Ectodermal cell (in vitro differentiated cells): ENCODE data around the gene PHLPP1.
"Not testable (repeated sequence)": the region's sequence is repeated elsewhere in the genome, so short reads cannot be mapped to it uniquely, and the experiment has no call there.

Experiments
- H3K27ac ChIP-seq: 2 replicates; pipeline ENCODE4 v1.7.0; 2013; ENCODE audit warnings: mild to moderate bottlenecking, low read depth, low read length; ENCODE audit not compliant: insufficient read depth, poor library complexity, severe bottlenecking
- H3K27me3 ChIP-seq: 2 replicates; pipeline ENCODE4 v1.7.0; 2013; ENCODE audit warnings: mild to moderate bottlenecking, low read length; ENCODE audit not compliant: insufficient read depth, control insufficient read depth, poor library complexity, severe bottlenecking
- H3K36me3 ChIP-seq: one replicate; pipeline ENCODE4 v1.7.0; 2013; ENCODE audit warnings: low read length; ENCODE audit not compliant: control insufficient read depth, insufficient read depth
- H3K4me1 ChIP-seq: one replicate; pipeline ENCODE4 v1.7.0; 2013; ENCODE audit warnings: low read length; ENCODE audit not compliant: control insufficient read depth, insufficient read depth
- H3K4me3 ChIP-seq: 2 replicates; pipeline ENCODE4 v1.7.0; 2013; ENCODE audit warnings: low read depth, low read length, control low read depth; ENCODE audit not compliant: insufficient read depth
- H3K9me3 ChIP-seq: 2 replicates; pipeline ENCODE4 v1.7.0; 2013; ENCODE audit warnings: mild to moderate bottlenecking, low read length, moderate library complexity; ENCODE audit not compliant: control insufficient read depth
- WGBS, 2 experiments: methylation state at CpG; one replicate each; pipeline ENCODE4 v1.1.7; 2013; ENCODE audit warnings: missing lambda C conversion rate in 2 of 2; 5-methylcytosine and 5-hydroxymethylcytosine counted together

PHLPP1 gene

GRCh38 chr18:62697636-62698035 lies 17.7 kb upstream of the PHLPP1 start:
- no peaks in the 10 kb centered on the region for H3K4me1 ChIP-seq
- H3K27me3 ChIP-seq: no peaks in the 10 kb centered on the region
- no peak overlapping the region for H3K27ac ChIP-seq
- H3K9me3 ChIP-seq: no peaks in the 10 kb centered on the region
- no peak overlapping the region for H3K4me3 ChIP-seq
- no peaks in the 10 kb centered on the region for H3K36me3 ChIP-seq

- Histone ChIP-seq H3K4me3 (no peak overlapping the region), H3K9me3 (no peaks in the 10 kb centered on the region), H3K4me1 (no peaks in the 10 kb centered on the region), H3K27ac (no peak overlapping the region), H3K36me3 (no peaks in the 10 kb centered on the region), H3K27me3 (no peaks in the 10 kb centered on the region)
- WGBS, 2 experiments: 79 to 85% methylated on average over 9 of the region's 9 CpGs
Measured at GRCh38 chr18:62702259-62702658, 13.1 kb upstream of the PHLPP1 start.

- H3K36me3 ChIP-seq, H3K4me3 ChIP-seq, H3K27ac ChIP-seq, H3K27me3 ChIP-seq, H3K4me1 ChIP-seq, H3K9me3 ChIP-seq: not testable (repeated sequence)
- WGBS, 2 experiments: 87 to 92% methylated on average over 6 to 8 of the region's 8 CpGs
Measured at GRCh38 chr18:62706879-62707278, 8.5 kb upstream of the PHLPP1 start.

DNA sequence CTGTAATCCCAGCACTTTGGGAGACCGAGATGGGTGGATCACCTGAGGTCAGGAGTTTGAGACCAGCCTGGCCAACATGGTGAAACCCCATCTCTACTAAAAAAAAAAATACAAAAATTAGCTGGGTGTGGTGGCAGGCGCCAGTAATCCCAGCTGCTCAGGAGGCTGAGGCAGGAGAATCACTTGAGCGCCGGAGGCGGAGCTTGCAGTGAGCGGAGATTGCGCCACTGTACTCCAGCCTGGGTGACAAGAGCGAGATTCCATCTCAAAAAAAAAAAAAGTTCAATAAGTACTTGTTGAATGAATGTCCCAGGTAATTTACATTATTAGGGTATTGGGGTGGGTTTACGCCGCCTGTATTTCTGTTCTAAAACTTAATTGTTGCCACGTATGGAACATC lies 5.4 kb upstream of the PHLPP1 start:
- H3K36me3 ChIP-seq, H3K9me3 ChIP-seq, H3K4me1 ChIP-seq: not testable (repeated sequence)

DNA sequence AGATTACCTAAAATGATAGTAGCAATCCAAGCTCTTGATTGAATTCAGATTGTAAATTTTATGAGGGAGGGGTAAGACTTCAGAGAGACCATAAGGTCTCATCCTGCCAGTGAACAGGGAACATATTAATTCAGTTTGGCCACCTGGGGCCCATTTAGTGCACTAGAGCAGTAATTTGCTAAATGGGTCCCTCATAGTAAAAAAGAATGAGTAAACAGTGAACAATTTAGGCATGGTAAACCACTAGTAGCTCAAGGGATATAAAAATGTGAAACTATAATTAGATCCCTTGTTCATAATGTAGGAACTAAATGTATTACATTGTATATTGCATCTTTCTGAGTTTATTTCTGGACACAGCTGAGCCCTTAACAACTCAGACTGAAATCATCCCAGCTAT lies 4.9 kb upstream of the PHLPP1 start:
- Histone ChIP-seq H3K36me3 (no peaks in the 10 kb centered on the region), H3K4me3 (no peak overlapping the region), H3K27ac (no peak overlapping the region), H3K27me3 (no peaks in the 10 kb centered on the region), H3K4me1 (peaks cover 3% of the 10 kb centered on the region), H3K9me3 (no peaks in the 10 kb centered on the region)

More for the DNA sequence above, 5.4 kb upstream of the PHLPP1 start:
- WGBS, 2 experiments: 94 to 95% methylated on average over 11 of the region's 11 CpGs
- not testable (repeated sequence) for H3K27ac ChIP-seq, H3K27me3 ChIP-seq, H3K4me3 ChIP-seq

GRCh38 chr18:62711781-62712180 lies 3.6 kb upstream of the PHLPP1 start:
- no peaks in the 10 kb centered on the region for H3K27me3 ChIP-seq
- 96 to 97% methylated on average over 13 of the region's 13 CpGs for WGBS, 2 experiments
- no peaks in the 10 kb centered on the region for H3K36me3 ChIP-seq
- peaks cover 3% of the 10 kb centered on the region for H3K4me1 ChIP-seq
- H3K27ac ChIP-seq: no peak overlapping the region
- no peak overlapping the region for H3K4me3 ChIP-seq
- H3K9me3 ChIP-seq: no peaks in the 10 kb centered on the region

DNA sequence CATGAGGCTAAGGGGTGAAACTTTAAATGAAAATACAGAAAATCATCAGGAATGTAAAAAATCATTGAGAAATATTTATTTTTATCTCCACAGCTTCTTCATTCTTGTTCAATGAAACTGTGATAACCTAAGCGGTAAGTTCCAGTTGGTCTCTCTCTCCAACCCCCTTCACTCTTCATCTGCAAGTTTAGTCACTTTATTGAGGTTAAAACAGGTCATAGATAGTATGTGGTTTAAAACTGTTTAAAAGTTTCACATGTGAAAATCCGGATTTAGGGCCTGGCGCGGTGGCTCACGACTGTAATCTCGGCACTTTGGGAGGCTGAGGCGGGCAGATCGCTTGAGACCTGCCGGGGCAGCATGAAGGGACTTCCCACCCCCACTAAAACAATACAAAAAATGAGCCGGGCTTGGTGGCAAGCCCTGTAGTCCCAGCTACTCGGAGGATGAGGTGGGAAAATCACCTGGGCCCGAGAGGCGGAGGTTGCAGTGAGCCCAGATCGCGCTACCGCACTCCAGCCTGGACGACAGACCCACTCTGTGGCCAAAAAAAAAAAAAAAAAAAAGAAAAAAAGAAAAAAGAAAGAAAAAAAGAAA lies 1.6 kb upstream of the PHLPP1 start:
- H3K9me3 ChIP-seq: no peaks in the 10 kb centered on the region
- WGBS, 2 experiments: 86 to 87% methylated on average over 17 of the region's 17 CpGs
- no peak overlapping the region for H3K27ac ChIP-seq

GRCh38 chr18:62714671-62715435 lies 488 bp upstream of the PHLPP1 start:
- no peaks in the 10 kb centered on the region for H3K27me3 ChIP-seq
- 3% methylated on average over 50 of the region's 50 CpGs for WGBS, 2 experiments
- H3K36me3 ChIP-seq: no peaks in the 10 kb centered on the region
- H3K4me3 ChIP-seq: peak overlapping the region; percentile 73
- peaks cover 13% of the 10 kb centered on the region for H3K4me1 ChIP-seq
- no peaks in the 10 kb centered on the region for H3K9me3 ChIP-seq
- peak overlapping the region; percentile 91 for H3K27ac ChIP-seq

More for the DNA sequence above, 1.6 kb upstream of the PHLPP1 start:
- Histone ChIP-seq H3K36me3 (no peaks in the 10 kb centered on the region), H3K4me3 (no peak overlapping the region), H3K4me1 (peaks cover 3% of the 10 kb centered on the region), H3K27me3 (no peaks in the 10 kb centered on the region)

GRCh38 chr18:62715759-62716615 lies 646 bp downstream of the PHLPP1 start:
- 0% methylated on average over 127 of the region's 127 CpGs for WGBS, 2 experiments
- H3K9me3 ChIP-seq: no peaks in the 10 kb centered on the region

DNA sequence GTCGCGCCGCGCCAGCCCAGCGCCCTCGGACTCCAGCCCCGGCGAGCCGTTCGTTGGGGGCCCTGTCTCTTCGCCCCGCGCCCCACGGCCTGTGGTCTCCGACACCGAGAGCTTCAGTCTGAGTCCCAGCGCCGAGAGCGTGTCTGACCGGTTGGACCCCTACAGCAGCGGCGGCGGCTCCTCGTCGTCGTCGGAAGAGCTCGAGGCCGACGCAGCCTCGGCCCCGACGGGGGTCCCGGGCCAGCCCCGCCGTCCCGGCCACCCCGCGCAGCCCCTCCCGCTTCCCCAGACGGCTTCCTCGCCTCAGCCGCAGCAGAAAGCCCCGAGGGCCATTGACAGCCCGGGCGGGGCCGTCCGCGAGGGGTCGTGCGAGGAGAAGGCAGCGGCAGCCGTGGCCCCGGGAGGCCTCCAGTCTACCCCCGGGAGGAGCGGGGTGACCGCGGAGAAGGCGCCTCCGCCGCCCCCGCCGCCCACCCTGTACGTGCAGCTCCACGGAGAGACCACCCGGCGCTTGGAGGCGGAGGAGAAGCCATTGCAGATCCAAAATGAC lies 1.4 kb downstream of the PHLPP1 start:
- Histone ChIP-seq H3K27me3 (no peaks in the 10 kb centered on the region), H3K4me3 (peak overlapping the region; percentile 73), H3K4me1 (peaks cover 24% of the 10 kb centered on the region), H3K36me3 (no peaks in the 10 kb centered on the region), H3K9me3 (no peaks in the 10 kb centered on the region), H3K27ac (no peak overlapping the region)
- WGBS, 2 experiments: 0 to 1% methylated on average over 68 of the region's 68 CpGs

More at GRCh38 chr18:62715759-62716615, 646 bp downstream of the PHLPP1 start:
- Histone ChIP-seq H3K4me1 (peaks cover 24% of the 10 kb centered on the region), H3K36me3 (no peaks in the 10 kb centered on the region), H3K27me3 (no peaks in the 10 kb centered on the region), H3K27ac (peak overlapping the region; percentile 91), H3K4me3 (peak overlapping the region; percentile 73)
